AG09309 (cell line): ENCODE data around the gene POU2F2.

Source experiments
- DNase-seq: peaks from one replicate; pipeline ENCODE4 v3.0.0-alpha.2; 2010; ENCODE audit warnings: low read depth
- H3K4me3 ChIP-seq: 2 replicates; pipeline ENCODE4 v1.5.1; 2011; ENCODE audit warnings: mild to moderate bottlenecking, low read depth, low read length, moderate library complexity; ENCODE audit not compliant: control insufficient read depth
- CTCF ChIP-seq: IDR thresholded peaks from 2 replicates; pipeline ENCODE4 v1.5.1; 2011; ENCODE audit warnings: mild to moderate bottlenecking, low read depth, low read length, inconsistent platforms; ENCODE audit not compliant: insufficient read depth, control insufficient read depth; ENCODE audit errors: missing control alignments

The POU2F2 gene

GRCh38 chr19:42066075-42066754, 66.0 kb downstream of the POU2F2 start:
- no peak overlapping the region for H3K4me3 ChIP-seq
- no peak for DNase-seq
- no peak for TF ChIP-seq CTCF

- DNase-seq = no peak
- no peak for TF ChIP-seq CTCF
- no peak overlapping the region for H3K4me3 ChIP-seq
Measured at GRCh38 chr19:42065511-42065910, 66.7 kb downstream of the POU2F2 start.

- no peak for DNase-seq
- TF ChIP-seq CTCF = no peak
- no peak overlapping the region for H3K4me3 ChIP-seq
Measured at GRCh38 chr19:42065051-42065450, 67.2 kb downstream of the POU2F2 start.

- TF ChIP-seq CTCF = no peak
Measured at GRCh38 chr19:42064432-42064831, 67.8 kb downstream of the POU2F2 start.

GRCh38 chr19:42062381-42062780, 69.9 kb downstream of the POU2F2 start:
- DNase-seq = no peak
- H3K4me3 ChIP-seq = no peak overlapping the region
- TF ChIP-seq CTCF = no peak

More at GRCh38 chr19:42064432-42064831, 67.8 kb downstream of the POU2F2 start:
- H3K4me3 ChIP-seq = no peak overlapping the region
- no peak for DNase-seq

GRCh38 chr19:42060117-42060516, 72.1 kb downstream of the POU2F2 start:
- no peak for TF ChIP-seq CTCF
- H3K4me3 ChIP-seq = no peak overlapping the region
- no peak for DNase-seq
